GM19438 (cell line): Measurements from ENCODE around the gene KRTAP4-12.
"Not testable (repeated sequence)": the region's sequence is repeated elsewhere in the genome, so short reads cannot be mapped to it uniquely, and the experiment has no call there.

ENCODE experiments used
- ATAC-seq: cut with Tn5 transposase; IDR thresholded peaks from one replicate; pipeline ENCODE4 v1.9.1; 2021; ENCODE audit warnings: low read depth; ENCODE audit not compliant: unreplicated experiment

The KRTAP4-12 gene

DNA sequence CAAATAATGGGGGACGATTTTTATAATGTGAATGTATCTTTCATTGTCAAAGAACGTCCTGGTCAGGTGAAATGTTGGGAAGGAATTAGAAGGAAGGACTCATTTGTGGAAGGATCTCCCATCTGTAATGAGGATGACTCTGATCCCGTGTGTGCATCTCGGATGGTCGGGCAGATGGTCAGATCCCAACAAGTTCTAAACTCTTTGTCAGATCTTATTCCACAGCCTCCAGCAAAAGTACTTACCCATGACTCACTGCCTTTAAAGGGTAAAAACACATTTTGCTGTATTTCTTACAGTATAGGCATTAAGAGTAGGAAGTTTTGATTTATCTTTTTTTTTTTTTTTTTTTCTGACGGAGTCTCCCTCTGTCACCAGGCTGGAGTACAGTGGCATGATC, 25.5 kb downstream of the KRTAP4-12 start:
- no peak for ATAC-seq

DNA sequence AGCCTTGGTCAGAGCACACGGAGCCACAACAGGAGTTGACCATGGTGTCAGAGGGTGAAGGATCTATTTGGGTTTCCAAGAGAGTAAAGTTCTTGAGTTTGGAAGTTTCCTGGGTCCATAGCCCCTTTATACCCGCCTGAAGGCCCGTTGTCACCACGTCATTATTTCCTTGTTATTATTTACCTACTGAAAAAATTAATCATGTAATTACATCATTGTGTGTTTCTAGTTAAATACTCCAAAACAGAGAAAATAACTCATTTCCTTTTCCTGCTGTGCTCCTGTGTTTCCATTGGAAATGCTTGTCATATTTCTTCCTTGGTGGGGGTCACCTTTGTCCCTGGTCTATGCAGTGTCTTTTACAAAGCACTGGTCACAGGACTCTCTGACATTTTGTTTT, 25.9 kb downstream of the KRTAP4-12 start, which contains the start of gene KRTAP4-8:
Gene KRTAP4-8 (minus strand): TSS at position 101 of the 400 bp plus-strand sequence. CDS start 58 bp downstream, at position 43.
- ATAC-seq, result no peak

DNA sequence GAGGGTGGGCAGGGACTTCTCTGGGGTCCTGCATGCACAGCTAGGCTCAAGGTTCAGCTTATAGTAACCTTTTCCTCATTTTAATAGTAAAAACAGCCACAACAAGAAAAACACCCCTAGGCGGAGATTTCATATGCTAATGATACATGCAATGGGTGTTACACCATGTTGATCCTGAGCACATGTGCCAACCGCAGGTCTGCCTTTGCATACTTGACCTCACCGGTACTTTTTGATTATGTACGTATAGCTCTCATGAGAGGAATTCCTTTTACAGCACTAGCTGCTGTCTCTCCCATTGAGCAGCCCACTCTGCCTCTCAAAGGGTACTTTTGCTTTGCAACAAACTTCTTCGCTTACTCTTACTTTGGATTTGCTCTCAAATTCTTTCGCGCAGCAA, 27.9 kb downstream of the KRTAP4-12 start:
- no peak for ATAC-seq

DNA sequence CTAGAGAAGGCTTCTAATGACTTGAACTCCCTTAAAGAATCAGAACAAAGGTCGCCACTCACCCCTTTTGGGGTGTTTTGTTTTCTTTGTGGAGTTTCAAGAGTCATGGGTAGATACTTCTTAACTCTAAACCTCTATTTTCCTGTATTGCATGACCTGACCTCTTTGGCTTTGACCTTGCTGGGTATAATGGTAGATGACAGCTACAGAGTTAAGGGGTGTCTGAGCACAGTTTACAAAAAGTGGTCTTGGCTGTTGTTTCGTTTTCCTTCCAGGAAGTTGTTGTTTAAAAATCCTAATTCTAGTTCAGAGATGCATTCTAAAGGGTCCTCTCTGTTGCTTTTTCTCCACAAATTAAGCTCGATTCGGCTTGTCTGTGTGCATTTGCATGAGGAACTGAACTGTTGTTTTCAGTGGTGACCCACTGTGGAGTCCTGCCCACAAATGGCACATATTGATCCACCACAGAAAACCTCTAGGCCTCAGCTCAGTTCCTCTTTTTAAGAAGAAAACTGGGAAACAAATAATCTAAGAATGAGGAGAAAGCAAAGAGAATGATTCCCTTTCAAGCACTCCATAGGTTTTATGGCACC, 35.1 kb downstream of the KRTAP4-12 start:
- not testable (repeated sequence) for ATAC-seq

DNA sequence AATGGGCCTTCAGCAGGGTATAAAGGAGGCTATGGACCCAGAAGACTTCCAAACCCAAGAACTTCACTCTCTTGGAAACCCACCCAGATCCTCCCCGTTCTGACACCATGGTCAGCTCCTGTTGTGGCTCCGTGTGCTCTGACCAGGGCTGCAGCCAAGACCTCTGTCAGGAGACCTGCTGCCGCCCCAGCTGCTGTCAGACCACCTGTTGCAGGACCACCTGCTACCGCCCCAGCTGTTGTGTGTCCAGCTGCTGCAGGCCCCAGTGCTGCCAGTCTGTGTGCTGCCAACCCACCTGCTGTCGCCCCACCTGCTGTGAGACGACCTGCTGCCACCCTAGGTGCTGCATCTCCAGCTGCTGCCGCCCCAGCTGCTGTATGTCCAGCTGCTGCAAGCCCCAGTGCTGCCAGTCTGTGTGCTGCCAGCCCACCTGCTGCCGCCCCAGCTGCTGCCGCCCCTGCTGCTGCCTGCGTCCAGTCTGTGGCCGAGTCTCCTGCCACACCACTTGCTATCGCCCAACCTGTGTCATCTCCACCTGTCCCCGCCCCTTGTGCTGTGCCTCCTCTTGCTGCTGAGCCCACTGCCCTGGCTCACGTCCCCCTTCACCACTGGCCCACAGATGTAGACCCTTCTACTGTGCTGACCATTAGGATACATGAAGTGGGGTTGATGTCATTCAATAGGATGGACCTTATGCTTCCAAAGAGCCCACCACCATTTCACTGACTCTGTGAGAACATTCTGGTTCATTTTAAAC, 39.7 kb downstream of the KRTAP4-12 start, which contains the start of gene KRTAP4-7:
Gene KRTAP4-7 (plus strand): TSS at position 51 of the 757 bp plus-strand sequence. CDS start 57 bp downstream, at position 108.
- ATAC-seq, result not testable (repeated sequence)

DNA sequence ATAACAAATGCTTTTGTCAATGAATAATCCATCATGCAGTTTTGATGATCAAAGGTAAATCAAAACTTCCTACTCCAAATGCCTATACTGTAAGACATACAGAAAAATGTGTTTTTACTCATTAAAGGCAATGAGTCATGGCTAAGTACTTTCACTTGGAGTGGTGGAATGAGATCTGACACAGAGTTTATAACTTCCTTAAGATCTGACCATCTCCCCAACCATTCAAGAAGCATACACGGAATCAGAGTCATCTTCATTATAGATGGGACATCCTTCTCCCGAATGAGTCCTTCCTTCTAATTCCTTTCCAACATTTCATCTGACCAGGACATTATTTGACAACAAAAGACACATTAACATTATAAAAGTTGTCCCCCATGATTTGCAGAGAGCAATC, 40.6 kb downstream of the KRTAP4-12 start:
- ATAC-seq, result not testable (repeated sequence)

DNA sequence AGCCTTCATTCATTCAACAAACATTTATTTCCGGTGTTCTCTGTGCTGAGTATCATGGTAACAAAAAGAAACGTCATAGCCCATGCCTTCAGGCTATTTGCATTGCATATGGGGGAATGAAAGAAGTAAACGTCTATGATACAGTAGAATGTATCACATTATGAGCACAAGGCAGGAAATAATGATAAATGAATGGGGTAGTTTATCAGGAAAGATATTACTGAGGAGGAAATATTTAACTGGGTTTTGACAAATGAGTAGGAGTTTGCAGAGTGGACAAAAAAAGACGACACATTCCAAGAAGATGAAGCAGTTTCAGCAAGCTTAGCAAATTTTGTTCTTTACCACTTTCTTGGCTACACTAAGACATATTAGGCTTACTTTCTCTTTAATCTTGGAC, 41.4 kb downstream of the KRTAP4-12 start:
- no peak for ATAC-seq

DNA sequence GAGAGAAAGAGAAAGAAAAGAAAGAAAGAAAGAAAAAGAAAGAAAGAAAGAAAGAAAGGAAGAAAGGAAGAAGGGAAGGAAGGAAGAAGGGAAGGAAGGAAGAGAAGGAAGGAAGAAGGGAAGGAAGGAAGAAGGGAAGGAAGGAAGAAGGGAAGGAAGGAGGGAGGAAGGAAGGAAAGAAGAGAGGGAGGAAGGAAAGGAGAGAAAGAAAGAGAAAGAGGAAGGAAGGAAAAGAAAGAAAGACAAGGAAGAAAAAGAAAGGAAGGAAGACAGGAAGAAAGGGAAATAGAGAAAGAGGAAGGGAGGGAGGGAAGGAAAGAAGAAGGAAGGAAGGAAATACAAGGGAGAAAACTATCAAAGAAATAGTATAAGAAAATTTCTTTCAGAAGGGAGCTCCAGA, 47.2 kb downstream of the KRTAP4-12 start:
- no peak for ATAC-seq

DNA sequence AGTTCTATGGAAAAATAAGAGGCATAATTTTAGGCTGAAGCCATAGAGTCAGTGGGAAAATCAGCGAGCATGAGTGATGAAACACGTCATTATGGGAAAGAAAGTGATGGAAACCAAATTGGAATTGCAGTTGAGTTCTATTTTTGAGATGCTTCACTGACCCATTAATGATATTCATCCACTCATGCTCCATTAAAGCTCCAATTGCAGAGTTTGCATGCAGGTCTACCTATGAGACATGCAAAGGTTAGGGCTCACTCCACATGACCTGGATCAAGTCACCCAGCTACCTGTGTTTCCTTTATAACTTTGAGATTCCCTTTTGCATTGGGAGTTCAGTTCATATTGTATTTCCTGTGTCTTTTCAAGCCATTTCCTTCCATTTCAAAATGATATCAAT, 50.3 kb downstream of the KRTAP4-12 start:
- ATAC-seq, result no peak
